Measurements from ENCODE around the gene RHOT1.
"Not testable (repeated sequence)": the region's sequence is repeated elsewhere in the genome, so short reads cannot be mapped to it uniquely, and the experiment has no call there.

Gene RHOT1

DNA sequence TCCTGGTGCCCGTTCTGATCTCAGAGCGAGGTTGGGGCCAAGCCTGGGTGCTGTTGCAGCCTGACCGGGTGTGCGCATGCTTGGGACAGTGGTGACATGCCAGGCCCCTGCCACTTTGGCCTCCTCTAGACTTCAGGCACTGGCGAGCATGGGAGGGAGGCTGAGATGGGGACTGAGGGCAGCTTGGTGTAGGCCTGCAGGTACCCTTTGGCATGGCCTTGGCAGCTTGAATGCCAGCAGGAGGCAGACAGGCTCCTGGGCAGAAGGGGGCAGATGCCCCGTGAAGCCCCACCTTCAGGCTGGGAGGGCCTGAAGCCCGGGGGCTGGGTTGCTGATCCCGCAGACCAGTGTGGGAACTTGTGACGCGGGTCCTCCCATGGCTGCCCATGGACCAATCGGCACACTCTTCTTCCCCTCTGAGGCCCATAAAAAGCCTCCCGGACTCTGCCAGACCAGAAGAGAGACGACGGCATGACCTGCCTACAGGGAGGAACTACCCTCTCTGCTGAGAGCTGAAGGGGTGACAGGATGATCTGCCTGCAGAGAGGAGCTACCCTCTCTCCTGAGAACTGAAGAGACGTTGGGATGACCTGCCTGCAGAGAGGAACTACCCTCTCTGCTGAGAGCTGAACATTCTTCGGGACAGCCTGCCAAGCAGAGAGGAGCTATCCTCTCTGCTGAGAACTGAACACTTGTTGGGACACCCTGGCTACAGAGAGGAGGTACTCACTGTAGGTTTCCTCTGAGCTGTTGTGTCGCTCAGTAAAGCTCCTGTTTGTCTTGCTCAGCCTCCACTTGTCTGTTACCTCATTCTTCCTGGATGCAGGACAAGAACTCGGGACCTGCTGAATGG is 17.5 kb downstream of the RHOT1 start:
- peak; percentile 23 for DNase-seq (ENCODE audit: low read depth)

DNA sequence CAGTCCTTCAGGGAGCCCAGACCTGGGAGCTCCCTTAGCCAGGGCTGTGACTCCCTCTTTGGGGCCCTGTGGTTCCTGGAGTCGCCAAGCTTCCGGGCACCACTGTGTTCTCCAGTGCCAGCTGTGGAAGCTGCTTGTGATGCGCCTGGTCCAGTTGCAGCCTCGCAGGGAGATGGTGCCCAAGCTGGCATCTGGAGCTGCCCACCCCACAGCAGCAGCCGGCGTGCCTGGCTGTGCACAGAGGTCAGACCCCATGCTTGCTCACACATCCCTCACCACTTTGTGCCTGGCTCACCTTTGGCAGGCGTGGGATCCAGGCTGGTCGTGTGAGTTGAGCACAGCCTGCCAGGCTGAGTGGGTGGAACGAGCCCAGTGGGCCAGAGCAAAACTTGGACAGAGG is 18.2 kb downstream of the RHOT1 start:
- no peak for DNase-seq (ENCODE audit: low read depth)

DNA sequence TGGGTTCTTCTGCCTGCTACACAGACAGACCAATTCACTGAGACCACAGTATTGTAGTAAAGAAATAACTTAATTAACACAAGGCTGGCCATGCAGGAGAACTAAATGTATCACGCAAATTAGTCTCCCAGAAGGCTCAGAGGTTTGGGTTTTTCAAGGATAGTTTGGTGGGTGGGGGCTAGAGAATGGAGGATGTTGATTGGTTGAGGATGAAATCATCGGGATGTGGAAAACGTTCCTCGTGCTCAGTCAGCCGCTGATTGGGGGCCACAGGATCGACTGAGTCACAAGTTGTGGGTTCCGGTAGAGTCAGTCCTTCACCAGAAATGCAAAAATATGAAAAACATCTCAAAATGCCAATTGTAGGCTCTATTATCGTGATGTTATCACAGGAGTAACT is 18.7 kb downstream of the RHOT1 start:
- peak; percentile 81 for DNase-seq (ENCODE audit: low read depth)

DNA sequence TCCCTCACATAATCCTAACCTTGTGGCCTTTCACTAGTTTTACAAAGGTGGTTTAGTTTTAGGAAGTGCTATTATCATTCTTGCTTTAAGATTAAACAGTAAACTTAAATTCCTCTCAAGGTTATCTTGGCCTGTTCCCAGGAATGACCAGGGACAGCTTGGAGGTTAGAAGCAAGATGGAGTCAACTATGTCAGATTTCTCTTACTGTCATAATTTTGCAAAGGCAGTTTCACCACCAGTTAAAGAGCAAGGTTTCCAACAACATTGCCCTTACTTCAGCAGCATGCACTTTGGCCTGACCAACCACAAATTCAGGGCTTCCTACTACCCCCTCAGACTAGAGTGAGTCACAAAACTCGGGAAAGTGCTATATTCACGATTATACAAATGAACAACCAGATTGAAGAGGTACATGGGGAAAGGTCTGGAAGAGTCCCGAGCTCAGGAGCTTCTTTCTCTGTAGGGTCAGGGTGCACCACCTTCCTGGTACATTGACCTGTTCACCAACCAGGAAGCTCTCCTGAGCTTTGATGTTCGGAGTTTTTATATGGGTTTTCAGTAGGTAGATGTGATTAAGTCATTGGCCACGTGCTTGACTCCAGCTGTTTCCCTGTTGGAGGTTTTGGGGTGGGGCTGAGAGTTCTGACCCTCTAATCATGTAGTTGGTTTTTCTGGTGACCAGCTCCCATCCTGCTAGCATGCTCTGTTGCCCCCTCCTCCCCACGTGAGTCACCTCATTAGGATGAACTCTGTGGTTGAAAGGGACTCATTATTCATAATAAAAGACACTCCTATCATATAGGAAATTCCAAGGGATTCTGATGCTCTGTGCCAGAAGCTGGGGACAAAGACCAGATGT is 19.4 kb downstream of the RHOT1 start:
- DNase-seq (ENCODE audit: low read depth), result peak; percentile 89

DNA sequence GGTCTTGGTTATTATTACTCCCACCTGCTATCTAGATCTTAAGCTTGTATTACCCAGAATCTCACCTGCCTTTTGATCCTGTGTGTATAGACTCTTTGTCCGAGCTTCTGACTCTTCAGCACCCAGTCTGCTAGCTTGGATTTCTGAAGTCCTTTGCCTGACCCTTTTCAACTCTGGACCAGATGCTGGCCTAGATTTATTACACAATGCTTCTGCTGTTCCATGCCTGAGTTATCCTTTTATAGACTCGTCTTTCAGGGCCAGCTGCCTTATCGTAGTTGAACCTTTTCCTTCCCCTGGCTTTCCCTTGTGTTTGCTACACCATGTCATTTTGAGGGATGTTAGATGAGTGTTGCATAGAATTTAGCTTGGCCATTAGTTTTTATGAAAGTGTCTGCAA is 32.6 kb downstream of the RHOT1 start:
- DNase-seq (ENCODE audit: low read depth), result no peak

DNA sequence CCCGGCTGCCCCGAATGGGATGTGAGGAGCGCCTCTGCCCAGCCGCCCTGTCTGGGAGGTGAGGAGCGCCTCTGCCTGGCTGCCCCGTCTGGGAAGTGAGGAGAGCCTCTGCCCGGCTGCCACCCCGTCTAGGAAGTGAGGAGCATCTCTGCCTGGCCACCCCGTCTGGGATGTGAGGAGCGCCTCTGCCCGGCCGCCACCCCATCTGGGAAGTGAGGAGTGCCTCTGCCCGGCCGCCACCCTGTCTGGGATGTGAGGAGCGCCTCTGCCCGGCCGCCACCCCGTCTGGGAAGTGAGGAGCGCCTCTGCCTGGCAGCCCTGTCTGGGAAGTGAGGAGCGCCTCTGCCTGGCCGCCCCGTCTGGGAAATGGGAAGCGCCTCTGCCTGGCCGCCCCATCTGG is 36.4 kb downstream of the RHOT1 start:
- DNase-seq (ENCODE audit: low read depth), result not testable (repeated sequence)

DNA sequence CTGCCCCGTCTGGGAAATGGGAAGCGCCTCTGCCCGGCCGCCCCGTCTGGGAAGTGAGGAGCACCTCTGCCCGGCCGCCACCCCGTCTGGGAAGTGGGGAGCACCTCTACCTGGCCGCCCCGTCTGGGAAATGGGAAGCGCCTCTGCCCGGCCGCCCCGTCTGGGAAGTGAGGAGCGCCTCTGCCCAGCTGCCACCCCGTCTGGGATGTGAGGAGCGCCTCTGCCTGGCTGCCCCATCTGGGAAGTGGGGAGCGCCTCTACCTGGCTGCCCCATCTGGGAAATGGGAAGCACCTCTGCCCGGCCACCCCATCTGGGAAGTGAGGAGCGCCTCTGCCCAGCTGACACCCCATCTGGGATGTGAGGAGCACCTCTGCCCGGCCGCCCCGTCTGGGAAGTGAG is 36.8 kb downstream of the RHOT1 start:
- DNase-seq (ENCODE audit: low read depth), result not testable (repeated sequence)

DNA sequence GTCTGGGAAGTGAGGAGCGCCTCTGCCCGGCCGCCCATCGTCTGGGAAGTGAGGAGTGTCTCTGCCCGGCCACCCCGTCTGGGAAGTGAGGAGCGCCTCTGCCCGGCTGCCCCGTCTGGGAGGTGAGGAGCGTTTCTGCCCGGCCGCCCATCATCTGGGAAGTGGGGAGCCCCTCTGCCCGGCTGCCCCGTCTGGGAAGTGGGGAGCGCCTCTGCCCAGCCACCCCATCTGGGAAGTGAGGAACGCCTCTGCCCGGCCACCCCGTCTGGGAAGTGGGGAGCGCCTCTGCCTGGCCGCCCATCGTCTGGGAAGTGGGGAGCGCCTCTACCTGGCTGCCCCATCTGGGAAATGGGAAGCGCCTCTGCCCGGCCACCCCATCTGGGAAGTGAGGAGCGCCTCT is 37.2 kb downstream of the RHOT1 start:
- DNase-seq (ENCODE audit: low read depth), result not testable (repeated sequence)

DNA sequence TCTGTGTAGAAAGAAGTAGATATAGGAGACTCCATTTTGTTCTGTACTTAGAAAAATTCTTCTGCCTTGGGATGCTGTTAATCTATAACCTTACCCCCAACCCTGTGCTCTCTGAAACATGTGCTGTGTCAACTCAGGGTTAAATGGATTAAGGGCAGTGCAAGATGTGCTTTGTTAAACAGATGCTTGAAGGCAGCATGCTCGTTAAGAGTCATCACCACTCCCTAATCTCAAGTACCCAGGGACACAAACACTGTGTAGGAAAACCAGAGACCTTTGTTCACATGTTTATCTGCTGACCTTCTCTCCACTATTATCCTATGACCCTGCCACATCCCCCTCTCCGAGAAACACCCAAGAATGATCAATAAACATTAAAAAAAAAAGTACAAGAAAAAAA is 38.0 kb downstream of the RHOT1 start:
- DNase-seq (ENCODE audit: low read depth), result not testable (repeated sequence)

DNA sequence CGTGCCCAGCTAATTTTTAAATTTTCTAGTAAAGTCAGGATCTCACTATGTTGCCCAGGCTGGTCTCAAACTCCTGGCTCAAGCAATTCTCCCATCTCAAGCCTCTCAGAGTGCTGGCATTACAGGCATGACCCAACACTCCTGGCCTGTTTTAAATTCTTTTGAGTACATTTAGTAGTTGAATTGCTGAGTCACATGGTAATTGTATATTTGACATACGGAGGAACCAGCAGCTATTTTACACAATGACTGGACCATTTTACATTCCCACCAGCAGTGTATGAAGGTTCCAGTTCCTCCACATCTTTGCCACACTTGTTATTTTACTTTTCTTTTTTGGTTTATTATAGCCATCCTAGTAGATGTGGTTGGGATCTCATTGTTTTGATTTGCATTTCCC is 43.6 kb downstream of the RHOT1 start:
- DNase-seq (ENCODE audit: low read depth), result peak; percentile 26

DNA sequence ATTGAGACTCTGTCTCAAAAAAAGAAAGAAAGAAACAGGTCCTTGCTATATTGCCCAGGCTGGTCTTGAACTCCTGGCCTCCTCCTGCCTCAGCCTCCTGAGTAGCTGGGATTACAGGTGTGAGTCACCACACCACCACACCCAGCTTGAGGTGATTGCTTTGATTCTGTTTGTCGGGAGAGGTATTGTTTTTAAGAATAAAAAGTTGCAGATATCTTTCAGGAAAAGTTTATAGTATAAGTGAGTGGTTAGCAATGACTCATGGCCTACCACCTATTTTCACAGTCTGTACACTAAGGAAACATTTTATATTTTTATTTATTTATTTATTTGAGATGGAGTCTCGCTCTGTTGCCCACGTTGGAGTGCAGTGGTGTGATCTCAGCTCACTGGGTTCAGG is 45.0 kb downstream of the RHOT1 start:
- peak; percentile 53 for DNase-seq (ENCODE audit: low read depth)

DNA sequence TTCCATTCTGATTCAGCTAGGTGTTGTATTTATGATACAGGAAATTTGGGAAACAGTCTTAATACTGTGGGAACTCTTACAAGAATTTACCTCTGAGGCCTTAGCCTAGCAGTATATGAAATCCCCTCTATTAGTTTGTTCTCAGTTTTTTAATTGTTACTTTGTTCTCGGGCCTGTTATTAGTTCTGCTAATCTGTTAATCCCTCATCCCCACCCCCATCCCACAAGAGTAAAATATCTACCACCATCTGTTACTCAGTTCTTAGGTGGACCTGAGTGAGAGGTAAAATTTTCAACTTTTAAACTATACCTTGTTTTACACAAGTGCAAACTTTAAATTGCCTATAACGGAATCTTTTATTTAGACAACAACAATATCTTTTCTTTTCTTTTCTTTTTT is 47.0 kb downstream of the RHOT1 start:
- DNase-seq (ENCODE audit: low read depth), result no peak

DNA sequence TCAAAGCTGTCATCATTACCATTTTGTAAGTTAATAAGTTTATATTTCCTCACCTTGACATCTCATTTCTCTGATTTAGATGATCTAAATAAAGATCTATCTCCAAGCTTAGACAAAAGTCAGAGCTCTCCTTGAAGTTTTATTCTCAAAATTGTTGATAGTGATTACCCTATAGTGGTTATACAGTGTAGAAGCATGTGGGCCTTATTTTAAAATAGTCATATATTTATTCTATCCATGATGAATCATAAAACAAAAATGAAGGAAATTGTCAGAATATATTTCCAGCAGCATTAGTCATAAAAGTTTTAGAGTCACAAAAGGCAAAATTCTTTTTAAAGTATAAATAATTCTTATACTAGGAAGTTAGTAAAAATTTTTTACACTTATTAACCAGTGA is 49.0 kb downstream of the RHOT1 start:
- DNase-seq (ENCODE audit: low read depth), result peak; percentile 38

DNA sequence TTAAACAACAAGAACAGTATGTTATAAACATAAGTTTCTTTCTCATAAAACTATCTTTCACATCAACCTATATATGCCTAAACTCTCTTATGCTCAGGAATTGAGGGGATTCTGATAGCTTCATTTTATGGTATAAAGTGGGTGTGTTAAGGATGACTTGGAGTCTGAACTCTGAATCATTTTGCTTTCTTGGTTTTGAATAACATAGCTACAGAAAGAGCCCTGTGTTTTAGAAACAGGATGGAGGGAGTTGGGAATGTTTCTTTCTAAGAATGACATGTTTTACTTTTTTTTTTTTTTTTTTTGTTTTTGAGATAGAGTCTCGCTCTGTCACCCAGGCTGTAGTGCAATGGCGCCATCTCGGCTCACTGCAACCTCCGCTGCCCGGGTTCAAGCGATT is 50.1 kb downstream of the RHOT1 start:
- peak; percentile 52 for DNase-seq (ENCODE audit: low read depth)

DNA sequence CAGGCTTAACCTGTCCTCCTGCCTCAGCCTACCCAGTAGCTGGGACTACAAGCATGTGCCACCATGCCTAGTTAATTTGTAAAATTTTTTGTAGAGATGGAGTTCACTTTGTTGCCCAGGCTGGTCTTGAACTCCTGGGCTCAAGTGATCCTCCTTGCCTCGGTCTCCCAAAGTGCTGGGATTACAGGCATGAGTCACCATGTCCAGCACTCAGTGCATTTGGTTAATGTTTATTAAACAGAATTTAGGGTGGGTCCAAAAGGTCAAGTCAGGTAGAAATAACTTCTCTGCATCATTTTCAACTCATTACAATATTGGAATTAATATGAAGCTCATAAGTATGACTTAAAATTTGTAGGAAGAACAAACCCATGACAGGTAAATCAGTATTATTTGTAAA is 55.7 kb downstream of the RHOT1 start:
- no peak for DNase-seq (ENCODE audit: low read depth)

DNA sequence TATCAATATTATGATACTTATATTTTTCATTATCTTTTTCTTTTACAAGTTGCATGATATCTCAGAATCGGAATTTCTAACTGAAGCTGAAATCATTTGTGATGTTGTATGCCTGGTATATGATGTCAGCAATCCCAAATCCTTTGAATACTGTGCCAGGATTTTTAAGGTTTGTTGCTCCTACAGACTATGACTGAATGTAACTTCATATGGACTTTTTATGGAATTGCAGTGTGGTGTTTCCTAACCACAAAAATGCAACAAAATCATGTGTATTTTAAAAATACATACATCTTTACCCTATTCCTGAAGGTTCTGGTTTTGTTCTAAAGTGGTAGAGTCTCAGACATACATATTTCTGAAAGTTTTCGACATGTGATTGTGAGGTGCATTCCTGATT is 64.6 kb downstream of the RHOT1 start:
- peak; percentile 16 for DNase-seq (ENCODE audit: low read depth)

DNA sequence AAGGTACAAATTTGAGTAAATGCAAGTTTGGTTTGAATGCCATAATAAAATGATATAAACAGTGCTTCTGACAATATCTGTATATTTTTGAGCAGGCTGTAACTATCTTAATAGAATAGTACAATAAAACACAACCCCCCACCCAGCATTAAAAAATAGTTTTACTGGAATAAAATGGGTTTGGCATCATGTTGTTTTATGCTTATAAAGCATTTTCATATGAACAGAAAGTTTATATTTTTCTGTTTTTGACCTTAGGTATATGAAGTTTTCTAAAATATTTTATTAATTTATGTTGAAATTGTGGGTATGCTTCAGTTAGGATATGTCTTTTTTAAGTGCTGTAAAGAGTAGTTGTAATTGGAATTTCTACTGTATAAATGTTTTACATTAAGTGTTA is 66.1 kb downstream of the RHOT1 start:
- DNase-seq (ENCODE audit: low read depth), result no peak

DNA sequence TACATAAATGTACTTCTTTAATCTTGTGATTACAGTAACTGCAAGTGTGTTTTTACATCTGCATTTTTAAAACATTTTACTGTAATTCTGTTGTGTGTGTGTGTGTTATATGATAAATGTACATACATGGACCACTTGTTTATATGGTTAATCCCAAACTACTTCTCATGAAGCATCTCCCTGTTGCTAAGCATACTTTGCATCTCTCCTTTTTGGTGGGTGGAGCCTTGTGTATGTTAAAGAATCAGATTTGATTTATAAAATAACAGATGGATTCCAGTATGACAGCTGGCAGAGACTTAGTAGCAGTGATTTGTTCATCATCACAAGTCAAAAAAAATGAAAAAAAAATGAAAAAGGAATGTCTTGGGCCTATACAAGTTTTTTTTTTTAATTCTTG is 67.3 kb downstream of the RHOT1 start:
- DNase-seq (ENCODE audit: low read depth), result no peak

DNA sequence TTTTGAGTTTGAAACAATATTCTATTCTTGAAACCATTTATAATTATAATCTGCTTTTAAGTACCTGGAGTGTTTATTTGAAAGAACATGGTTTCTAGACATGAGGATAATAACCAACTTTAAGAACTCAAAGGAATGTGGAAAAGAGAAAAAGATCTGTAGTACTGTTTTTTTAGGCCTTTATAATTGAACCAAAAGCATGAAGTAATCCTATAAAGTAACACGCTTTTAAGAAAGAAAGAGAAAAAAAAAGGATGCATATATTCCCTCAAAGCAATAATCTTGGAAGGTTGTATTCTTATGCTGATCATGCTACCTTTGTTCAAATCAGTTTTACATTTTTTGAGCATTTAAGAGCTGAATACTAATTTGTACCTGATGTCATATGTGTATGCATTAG is 69.4 kb downstream of the RHOT1 start:
- DNase-seq (ENCODE audit: low read depth), result no peak

DNA sequence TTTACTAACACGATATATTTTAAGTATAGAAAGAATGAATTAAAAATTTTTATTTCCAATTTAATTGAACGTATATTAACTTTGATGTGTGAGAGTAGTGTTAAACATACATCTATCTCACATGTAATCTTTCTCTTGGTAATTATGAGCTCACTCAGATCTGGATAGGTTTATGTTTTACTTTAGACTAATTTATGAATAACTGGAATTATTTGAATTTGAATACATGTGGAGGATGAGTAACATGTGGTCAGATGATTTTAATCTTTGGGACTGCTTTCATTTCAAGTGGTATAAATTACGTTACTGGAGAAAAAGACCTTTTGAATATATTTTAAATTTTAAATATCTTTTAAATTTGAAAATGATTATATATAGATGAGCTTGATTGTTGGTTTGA is 73.4 kb downstream of the RHOT1 start:
- no peak for DNase-seq (ENCODE audit: low read depth)

DNA sequence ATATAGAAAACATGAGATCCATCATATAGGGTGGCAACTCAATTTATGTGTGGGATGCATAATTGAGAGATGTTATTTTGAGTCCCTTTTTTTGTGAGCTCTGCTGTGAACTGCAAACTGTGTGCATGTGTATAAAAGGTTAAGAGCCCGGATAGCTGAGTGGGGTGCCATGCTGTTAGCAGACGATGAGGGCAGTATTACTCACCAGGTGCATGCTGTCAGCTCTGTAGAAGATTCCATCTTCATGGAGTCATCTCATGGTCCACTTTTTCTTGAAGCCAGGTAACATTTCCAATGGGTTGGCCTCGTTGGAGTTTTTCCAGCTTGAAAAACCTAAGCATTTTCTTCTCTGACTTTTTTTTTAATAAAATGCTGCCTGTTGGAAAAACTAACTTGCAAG is 80.3 kb downstream of the RHOT1 start:
- no peak for DNase-seq (ENCODE audit: low read depth)

DNA sequence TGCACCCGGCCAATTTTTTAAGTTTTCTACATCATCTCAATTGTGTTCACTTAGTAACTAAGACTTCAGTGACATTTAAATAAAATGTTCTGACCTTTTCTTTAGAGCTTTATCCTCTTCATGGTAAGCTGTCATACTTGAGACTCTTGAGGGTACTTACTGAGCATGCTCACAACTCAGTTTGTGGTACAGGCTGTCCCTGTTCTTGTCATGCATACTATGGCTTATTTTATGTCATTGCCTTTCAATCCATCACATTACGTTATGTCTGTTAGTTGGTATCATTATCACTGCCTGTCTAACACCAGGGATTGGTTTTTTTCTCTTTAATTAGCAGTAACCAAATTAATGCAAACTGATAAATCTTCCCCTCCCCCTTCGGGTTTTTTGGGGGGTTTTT is 81.4 kb downstream of the RHOT1 start:
- DNase-seq (ENCODE audit: low read depth), result no peak

DNA sequence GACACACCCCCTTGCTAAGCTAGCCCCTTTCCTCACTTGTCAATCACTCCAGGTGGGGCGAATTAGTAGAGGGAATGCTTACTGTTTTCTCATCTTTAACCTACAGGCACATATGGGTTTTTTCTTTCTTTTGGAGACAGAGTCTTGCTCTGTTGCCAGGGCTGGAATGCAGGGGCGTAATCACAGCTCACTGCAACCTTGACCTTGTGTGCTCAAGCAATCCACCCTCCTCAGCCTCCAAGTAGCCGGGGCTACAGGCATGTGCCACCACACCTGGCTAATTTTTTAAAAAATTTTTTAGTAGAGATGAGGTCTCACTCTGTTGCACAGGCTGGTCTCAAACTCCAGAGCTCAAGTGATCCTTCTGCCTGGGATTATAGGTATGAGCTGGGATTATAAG is 84.6 kb downstream of the RHOT1 start:
- no peak for DNase-seq (ENCODE audit: low read depth)

Measured in iris pigment epithelial cell (primary cell).